Measurements from ENCODE around the gene CTSZ.

CTSZ gene

GRCh38 chr20:58986968-58987517, 20.0 kb downstream of the CTSZ start:
- ATAC-seq: no peak; the same call in 2 of the 3 replicates
- peak; percentile 71 for TF ChIP-seq TCF4 (CRISPR knock-in tag; IDR thresholded peaks at IDR 0.05; ENCODE audit: borderline replicate concordance)
- no peak; the same call in 1 of the 2 replicates for TF ChIP-seq ESRRG (CRISPR knock-in tag; IDR thresholded peaks at IDR 0.05)
- 0 out of 2 replicates have a peak, but pooled peaks have one; percentile 30 for TF ChIP-seq ISL1 (CRISPR knock-in tag; IDR thresholded peaks at IDR 0.05)
- TF ChIP-seq SNAI2 (CRISPR knock-in tag; IDR thresholded peaks at IDR 0.05): peak; percentile 48; the same call in 1 of the 2 replicates
- peak; percentile 87 for TF ChIP-seq TSHZ2 (CRISPR knock-in tag; IDR thresholded peaks at IDR 0.05)
- 0 out of 2 replicates have a peak, but pooled peaks have one; percentile 48 for TF ChIP-seq CREB5 (CRISPR knock-in tag; IDR thresholded peaks at IDR 0.05; ENCODE audit: low read depth)

DNA sequence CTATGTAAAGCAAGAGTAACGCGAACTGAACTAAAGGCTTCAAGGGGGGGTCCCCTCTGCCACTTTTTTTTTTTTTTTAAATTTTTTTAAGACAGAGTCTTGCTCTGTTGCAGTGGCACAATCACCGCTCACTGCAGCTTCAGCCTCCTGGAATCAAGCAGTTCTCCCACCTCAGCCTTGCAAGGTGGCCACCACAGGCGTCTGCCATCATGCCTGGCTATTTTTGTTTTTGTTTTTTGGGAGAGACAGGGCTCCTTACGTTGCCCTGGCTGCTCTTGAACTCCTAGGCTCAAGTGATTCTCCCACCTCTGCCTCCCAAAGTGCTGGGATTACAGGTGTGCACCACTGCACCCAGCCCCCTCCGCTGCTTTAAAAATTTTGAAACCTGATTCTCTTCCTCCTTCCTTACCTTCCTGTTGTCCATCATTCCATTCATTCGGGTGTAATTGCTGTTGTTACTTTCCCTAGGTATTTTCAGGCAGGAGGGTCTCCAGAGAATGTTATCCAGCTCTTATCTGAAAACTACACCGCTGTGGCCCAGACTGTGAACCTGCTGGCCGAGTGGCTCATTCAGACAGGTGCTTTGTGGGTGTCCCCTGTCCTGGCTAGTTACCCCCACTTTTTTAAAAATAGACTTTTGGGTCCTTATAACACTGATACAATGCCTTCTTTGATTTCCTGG, 20.6 kb downstream of the CTSZ start:
- TF ChIP-seq, protein P1, sequence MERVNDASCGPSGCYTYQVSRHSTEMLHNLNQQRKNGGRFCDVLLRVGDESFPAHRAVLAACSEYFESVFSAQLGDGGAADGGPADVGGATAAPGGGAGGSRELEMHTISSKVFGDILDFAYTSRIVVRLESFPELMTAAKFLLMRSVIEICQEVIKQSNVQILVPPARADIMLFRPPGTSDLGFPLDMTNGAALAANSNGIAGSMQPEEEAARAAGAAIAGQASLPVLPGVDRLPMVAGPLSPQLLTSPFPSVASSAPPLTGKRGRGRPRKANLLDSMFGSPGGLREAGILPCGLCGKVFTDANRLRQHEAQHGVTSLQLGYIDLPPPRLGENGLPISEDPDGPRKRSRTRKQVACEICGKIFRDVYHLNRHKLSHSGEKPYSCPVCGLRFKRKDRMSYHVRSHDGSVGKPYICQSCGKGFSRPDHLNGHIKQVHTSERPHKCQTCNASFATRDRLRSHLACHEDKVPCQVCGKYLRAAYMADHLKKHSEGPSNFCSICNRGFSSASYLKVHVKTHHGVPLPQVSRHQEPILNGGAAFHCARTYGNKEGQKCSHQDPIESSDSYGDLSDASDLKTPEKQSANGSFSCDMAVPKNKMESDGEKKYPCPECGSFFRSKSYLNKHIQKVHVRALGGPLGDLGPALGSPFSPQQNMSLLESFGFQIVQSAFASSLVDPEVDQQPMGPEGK (CRISPR knock-in tag; IDR thresholded peaks at IDR 0.05; ENCODE audit: borderline replicate concordance): no peak
- TF ChIP-seq RARB (CRISPR knock-in tag; IDR thresholded peaks at IDR 0.05): no peak
- no peak for TF ChIP-seq ZFP30 (CRISPR knock-in tag; IDR thresholded peaks at IDR 0.05)
- TF ChIP-seq ISL1 (CRISPR knock-in tag; IDR thresholded peaks at IDR 0.05): no peak
- TF ChIP-seq TSHZ2 (CRISPR knock-in tag; IDR thresholded peaks at IDR 0.05): no peak
- TF ChIP-seq CREB5 (CRISPR knock-in tag; IDR thresholded peaks at IDR 0.05; ENCODE audit: low read depth): no peak
- TF ChIP-seq ZFP3 (CRISPR knock-in tag; IDR thresholded peaks at IDR 0.05): no peak
- TF ChIP-seq ZC3H10 (CRISPR knock-in tag; IDR thresholded peaks at IDR 0.05): no peak
- TF ChIP-seq ESRRG (CRISPR knock-in tag; IDR thresholded peaks at IDR 0.05): no peak
- no peak for TF ChIP-seq ZNF8 (CRISPR knock-in tag; IDR thresholded peaks at IDR 0.05)
- TF ChIP-seq ZNF70 (CRISPR knock-in tag; IDR thresholded peaks at IDR 0.05): no peak
- no peak for TF ChIP-seq SNAI2 (CRISPR knock-in tag; IDR thresholded peaks at IDR 0.05)
- no peak for TF ChIP-seq TCF4 (CRISPR knock-in tag; IDR thresholded peaks at IDR 0.05; ENCODE audit: borderline replicate concordance)
- TF ChIP-seq OSR1 (CRISPR knock-in tag; IDR thresholded peaks at IDR 0.05): no peak
- no peak for TF ChIP-seq ZNF565 (CRISPR knock-in tag; conservative IDR thresholded peaks at IDR 0.05; ENCODE audit: low read depth)
- no peak for ATAC-seq

- no peak for ATAC-seq
- TF ChIP-seq GLIS3 (CRISPR knock-in tag; IDR thresholded peaks at IDR 0.05) (no peak), ZC3H10 (CRISPR knock-in tag; IDR thresholded peaks at IDR 0.05) (no peak), ARNTL (CRISPR knock-in tag; IDR thresholded peaks at IDR 0.05; ENCODE audit: borderline replicate concordance, low read depth) (no peak), CSDC2 (CRISPR knock-in tag; IDR thresholded peaks at IDR 0.05) (no peak), TOX (CRISPR knock-in tag; IDR thresholded peaks at IDR 0.05; ENCODE audit: borderline replicate concordance) (no peak), ZNF565 (CRISPR knock-in tag; conservative IDR thresholded peaks at IDR 0.05; ENCODE audit: low read depth) (no peak), PPARA (CRISPR knock-in tag; IDR thresholded peaks at IDR 0.05; ENCODE audit: borderline replicate concordance) (no peak), ZNF8 (CRISPR knock-in tag; IDR thresholded peaks at IDR 0.05) (no peak), ZNF70 (CRISPR knock-in tag; IDR thresholded peaks at IDR 0.05) (no peak), RARB (CRISPR knock-in tag; IDR thresholded peaks at IDR 0.05) (no peak)
- TF ChIP-seq, protein P2, sequence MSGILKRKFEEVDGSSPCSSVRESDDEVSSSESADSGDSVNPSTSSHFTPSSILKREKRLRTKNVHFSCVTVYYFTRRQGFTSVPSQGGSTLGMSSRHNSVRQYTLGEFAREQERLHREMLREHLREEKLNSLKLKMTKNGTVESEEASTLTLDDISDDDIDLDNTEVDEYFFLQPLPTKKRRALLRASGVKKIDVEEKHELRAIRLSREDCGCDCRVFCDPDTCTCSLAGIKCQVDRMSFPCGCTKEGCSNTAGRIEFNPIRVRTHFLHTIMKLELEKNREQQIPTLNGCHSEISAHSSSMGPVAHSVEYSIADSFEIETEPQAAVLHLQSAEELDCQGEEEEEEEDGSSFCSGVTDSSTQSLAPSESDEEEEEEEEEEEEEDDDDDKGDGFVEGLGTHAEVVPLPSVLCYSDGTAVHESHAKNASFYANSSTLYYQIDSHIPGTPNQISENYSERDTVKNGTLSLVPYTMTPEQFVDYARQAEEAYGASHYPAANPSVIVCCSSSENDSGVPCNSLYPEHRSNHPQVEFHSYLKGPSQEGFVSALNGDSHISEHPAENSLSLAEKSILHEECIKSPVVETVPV (CRISPR knock-in tag; IDR thresholded peaks at IDR 0.05): no peak
- TF ChIP-seq, protein P1 (CRISPR knock-in tag; IDR thresholded peaks at IDR 0.05; ENCODE audit: borderline replicate concordance): no peak
Observed at GRCh38 chr20:58985656-58986055, 21.4 kb downstream of the CTSZ start.

Measured in SK-N-SH treated with all-trans-retinoic acid at 6 μM for 48 hours (cell line).